ENCODE results near the gene RIBC2. TPM values are rescaled to one million over a fixed set of nuclear protein-coding genes. Genes with fewer than 3 reads are reported as not detected.

The RIBC2 gene, protein sequence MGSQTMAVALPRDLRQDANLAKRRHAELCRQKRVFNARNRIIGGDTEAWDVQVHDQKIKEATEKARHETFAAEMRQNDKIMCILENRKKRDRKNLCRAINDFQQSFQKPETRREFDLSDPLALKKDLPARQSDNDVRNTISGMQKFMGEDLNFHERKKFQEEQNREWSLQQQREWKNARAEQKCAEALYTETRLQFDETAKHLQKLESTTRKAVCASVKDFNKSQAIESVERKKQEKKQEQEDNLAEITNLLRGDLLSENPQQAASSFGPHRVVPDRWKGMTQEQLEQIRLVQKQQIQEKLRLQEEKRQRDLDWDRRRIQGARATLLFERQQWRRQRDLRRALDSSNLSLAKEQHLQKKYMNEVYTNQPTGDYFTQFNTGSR
- total RNA-seq: 0.28 and 0.72 TPM in 2 replicates

DNA sequence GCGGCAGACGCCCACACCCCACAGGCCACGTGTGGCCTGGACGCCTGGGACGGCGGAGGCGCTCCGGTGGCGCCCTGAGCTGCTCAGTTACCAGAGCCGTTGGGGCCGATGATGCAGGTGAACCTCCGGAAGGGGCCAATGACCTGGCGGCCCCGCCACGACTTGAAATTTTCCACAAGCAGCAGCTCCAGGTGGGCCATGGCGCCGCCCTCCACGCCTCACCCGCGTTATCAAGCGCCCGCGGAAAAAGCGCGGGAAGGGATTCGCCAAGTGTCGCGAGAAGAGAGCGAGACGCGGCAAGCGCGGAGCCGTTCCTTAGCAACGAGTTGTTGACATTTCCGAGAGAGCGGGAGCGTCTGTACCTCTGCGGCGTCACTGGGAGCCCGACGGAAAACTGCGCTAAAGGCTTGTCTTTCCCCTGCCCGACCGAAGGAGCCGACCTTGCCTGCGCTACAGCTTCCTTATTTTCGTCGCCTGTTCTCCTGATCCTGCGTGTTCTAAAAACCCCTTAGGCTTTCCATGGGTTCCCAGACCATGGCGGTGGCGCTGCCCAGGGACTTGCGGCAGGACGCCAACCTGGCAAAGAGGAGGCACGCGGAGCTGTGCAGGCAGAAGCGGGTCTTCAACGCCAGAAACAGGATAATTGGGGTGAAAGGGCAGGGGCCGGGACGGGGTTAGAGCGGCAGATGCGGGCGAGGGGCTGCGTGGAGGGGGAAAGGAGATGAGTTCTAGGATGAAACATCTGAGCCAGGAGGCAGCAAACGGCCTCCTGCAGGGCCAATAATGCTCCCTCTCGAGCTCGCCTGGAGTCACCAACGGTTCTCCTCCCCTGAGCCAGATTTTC lies at the start of gene RIBC2, which contains the start of gene SMC1B:
RIBC2 (plus strand) TSS at position 326 of the 844 bp plus-strand sequence; CDS start at position 520, 194 bp downstream.
SMC1B (minus strand) TSS at position 232 of the 844 bp plus-strand sequence; CDS start at position 200, 32 bp downstream.

Other genes starting within 250 kb of the RIBC2 start
- 53.9 and 56.7 TPM in 2 replicates for gene NUP50, start 249.8 kb upstream of the RIBC2 start, total RNA-seq
- gene KIAA0930, start 172.8 kb upstream of the RIBC2 start, total RNA-seq: 40.4 and 43.2 TPM in 2 replicates
- gene UPK3A, start 128.7 kb upstream of the RIBC2 start, total RNA-seq: not detected in 2 replicates
- gene FAM118A, start 103.8 kb upstream of the RIBC2 start, total RNA-seq: 34.3 and 34.9 TPM in 2 replicates
- under 0.01 TPM in 1 of 2 replicates, not detected in the other for gene SMC1B, start 94 bp upstream of the RIBC2 start, total RNA-seq
- gene FBLN1, start 89.2 kb downstream of the RIBC2 start, total RNA-seq: 0.09 and 3.3 TPM in 2 replicates